Right lobe of liver (tissue), 6 donors: ENCODE results near the gene MYO3A. TPM values are rescaled to one million over a fixed set of nuclear protein-coding genes. Genes with fewer than 3 reads are reported as not detected.
A peak's percentile ranks its signal among the peaks of the same experiment; 100 is the strongest.

Source experiments
- ATAC-seq, 4 donors: fragments of 200-7000 bp; cut with Tn5 transposase; one replicate each; pipeline ENCODE4 v1.9.1; 2020; ENCODE audit warnings: mild to moderate bottlenecking in 4 of 4, moderate library complexity in 4 of 4
- DNase-seq, 3 donors: peaks; one replicate each; pipeline ENCODE4 v3.0.0-alpha.2; 2020
- H3K27ac ChIP-seq, 3 donors: fragments of 200-600 bp; one replicate each; pipeline ENCODE4 v1.8.0; 2022
- H3K27me3 ChIP-seq, 2 donors: fragments of 200-600 bp; one replicate each; pipeline ENCODE4 v1.8.0; 2022
- H3K36me3 ChIP-seq, 4 donors: fragments of 200-600 bp; sonication (generic) in 1 of 4; one replicate each; pipeline versions ENCODE4 v1.5.1 to v1.8.0; 2017 to 2022; ENCODE audit warnings: control low read depth in 1 of 4
- H3K4me1 ChIP-seq, 4 donors: fragments of 200-600 bp; sonication (generic) in 1 of 4; one replicate each; pipeline versions ENCODE4 v1.5.1 to v1.8.0; 2017 to 2022; ENCODE audit warnings: control low read depth in 1 of 4
- H3K4me3 ChIP-seq, 3 donors: fragments of 200-600 bp; one replicate each; pipeline ENCODE4 v1.8.0; 2022
- H3K9me3 ChIP-seq, 4 donors: fragments of 200-600 bp; sonication (generic) in 1 of 4; one replicate each; pipeline versions ENCODE4 v1.5.1 to v1.8.0; 2017 to 2022; ENCODE audit warnings: control low read depth in 1 of 4
- POLR2A ChIP-seq: fragments of 450-650 bp; IDR thresholded peaks from one replicate; pipeline ENCODE4 v1.6.1; 2017; ENCODE audit warnings: antibody characterized with exemption, mild to moderate bottlenecking
- WGBS: methylation state at CpG from one replicate; pipeline ENCODE4 v1.1.6; 2018; ENCODE audit warnings: low coverage, low lambda C conversion rate; ENCODE audit not compliant: insufficient coverage; ENCODE audit errors: missing lambda C conversion rate; 5-methylcytosine and 5-hydroxymethylcytosine counted together
- intact Hi-C, 2 donors: fragments of 100-400 bp; cut with DNase I; formaldehyde crosslinking; loops; one replicate each; pipeline versions ENCODE4 v1.11.2 to v1.14.1; 2022
- total RNA-seq, 6 experiments: library from RNA; depleted of rRNA in 2 of 6; stranded (reverse); fragments of >200 nt in 2 of 6; fragmentation: NEBNext Ultra II Directional in 3 of 6; extraction: Animal tissue kit (Norgen Biotek cat#: 25700) in 3 of 6; gene quantifications; one replicate each; pipeline versions ENCODE4 v1.1.0 to v1.2.4, GENCODE V29; 2016 to 2023
- TF ChIP-seq, protein P1 (sequence below), 4 donors: fragments of 200-600 bp in 3 of 4; fragments of 450-650 bp in 1 of 4; IDR thresholded peaks; one replicate each; pipeline versions ENCODE4 v1.5.1 to v1.8.0; 2016 to 2022; ENCODE audit warnings: antibody characterized with exemption in 4 of 4, mild to moderate bottlenecking in 2 of 4
- donor health status: DM: no; HTN: yes; CAD: no.
- donor health status: DM: no; HTN: no; CAD: no.
- donor health status: DM: no; HTN: no; CAD: no.
- donor health status: DM: no; HTN: yes; CAD: no.
- donor health status: DM: no; HTN: yes; CAD: no.

Gene MYO3A
- total RNA-seq, 6 experiments from 2014 or later = 0.04 to 0.12 (median 0.12) TPM; not detected in 3

DNA sequence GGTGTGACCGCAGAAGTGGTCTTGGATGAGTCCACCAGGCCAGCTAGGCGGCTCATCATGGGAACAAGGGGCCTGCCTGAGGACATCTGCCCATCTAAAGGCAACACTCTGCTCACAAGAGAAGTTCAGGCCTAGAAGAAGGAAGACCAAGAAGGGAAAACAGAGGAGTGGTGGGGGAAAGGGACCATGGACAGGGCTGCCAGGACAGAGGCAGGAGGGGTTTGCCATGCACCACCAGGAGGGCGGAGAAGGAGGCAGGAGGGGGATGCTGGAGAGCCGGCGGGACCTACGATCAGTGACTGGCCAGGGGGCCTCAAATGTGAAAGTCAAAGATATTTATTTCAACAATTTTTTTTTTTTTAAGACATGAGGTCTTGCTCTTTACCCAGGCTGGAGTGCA is 315.7 kb downstream of the MYO3A start:
- 88% methylated on average over 6 of the region's 6 CpGs for WGBS
- H3K4me1 ChIP-seq = no peaks in the 10 kb centered on the region

DNA sequence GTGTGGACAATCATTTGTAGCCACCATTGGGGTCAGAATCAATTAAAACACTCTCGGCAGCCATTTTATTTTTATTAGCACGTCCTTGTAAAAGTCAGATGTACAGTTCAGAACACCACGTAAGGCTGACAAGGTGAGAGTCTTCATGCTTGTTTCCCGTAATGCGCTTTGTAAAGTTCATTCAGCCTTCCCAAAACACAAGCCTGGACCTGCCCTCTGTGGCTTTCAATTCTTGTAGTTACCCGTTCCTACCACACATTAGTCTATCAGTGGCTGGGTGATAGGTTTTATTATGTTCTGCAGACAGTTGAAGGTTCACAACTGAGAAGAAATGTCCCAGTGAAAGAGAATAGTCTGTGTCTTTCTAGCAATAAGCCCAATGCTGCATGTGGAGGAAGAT is 317.9 kb downstream of the MYO3A start:
- Histone ChIP-seq H3K36me3 (no peaks in the 10 kb centered on the region), H3K4me3 (no peak overlapping the region), H3K27me3 (no peaks in the 10 kb centered on the region), H3K27ac (no peak overlapping the region), H3K4me1 (no peaks in the 10 kb centered on the region), H3K9me3 (no peaks in the 10 kb centered on the region)
- ATAC-seq = no peak
- DNase-seq = no peak
- TF ChIP-seq POLR2A = no peak
- TF ChIP-seq, protein P1, sequence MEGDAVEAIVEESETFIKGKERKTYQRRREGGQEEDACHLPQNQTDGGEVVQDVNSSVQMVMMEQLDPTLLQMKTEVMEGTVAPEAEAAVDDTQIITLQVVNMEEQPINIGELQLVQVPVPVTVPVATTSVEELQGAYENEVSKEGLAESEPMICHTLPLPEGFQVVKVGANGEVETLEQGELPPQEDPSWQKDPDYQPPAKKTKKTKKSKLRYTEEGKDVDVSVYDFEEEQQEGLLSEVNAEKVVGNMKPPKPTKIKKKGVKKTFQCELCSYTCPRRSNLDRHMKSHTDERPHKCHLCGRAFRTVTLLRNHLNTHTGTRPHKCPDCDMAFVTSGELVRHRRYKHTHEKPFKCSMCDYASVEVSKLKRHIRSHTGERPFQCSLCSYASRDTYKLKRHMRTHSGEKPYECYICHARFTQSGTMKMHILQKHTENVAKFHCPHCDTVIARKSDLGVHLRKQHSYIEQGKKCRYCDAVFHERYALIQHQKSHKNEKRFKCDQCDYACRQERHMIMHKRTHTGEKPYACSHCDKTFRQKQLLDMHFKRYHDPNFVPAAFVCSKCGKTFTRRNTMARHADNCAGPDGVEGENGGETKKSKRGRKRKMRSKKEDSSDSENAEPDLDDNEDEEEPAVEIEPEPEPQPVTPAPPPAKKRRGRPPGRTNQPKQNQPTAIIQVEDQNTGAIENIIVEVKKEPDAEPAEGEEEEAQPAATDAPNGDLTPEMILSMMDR (IDR thresholded peaks at IDR 0.05) = no peak
- intact Hi-C loops = no loop called here
- 54% methylated on average over 4 of the region's 6 CpGs for WGBS

More for the DNA sequence above, 315.7 kb downstream of the MYO3A start:
- H3K27me3 ChIP-seq = no peaks in the 10 kb centered on the region
- ATAC-seq (peak in 1 of 4 donors; percentile 20), DNase-seq (no peak)
- no peak overlapping the region for H3K27ac ChIP-seq
- H3K36me3 ChIP-seq = no peaks in the 10 kb centered on the region
- no peak overlapping the region for H3K4me3 ChIP-seq
- TF ChIP-seq, protein P1 (IDR thresholded peaks at IDR 0.05) = no peak
- TF ChIP-seq POLR2A = no peak
- H3K9me3 ChIP-seq = no peaks in the 10 kb centered on the region
- intact Hi-C loops = no loop called here

DNA sequence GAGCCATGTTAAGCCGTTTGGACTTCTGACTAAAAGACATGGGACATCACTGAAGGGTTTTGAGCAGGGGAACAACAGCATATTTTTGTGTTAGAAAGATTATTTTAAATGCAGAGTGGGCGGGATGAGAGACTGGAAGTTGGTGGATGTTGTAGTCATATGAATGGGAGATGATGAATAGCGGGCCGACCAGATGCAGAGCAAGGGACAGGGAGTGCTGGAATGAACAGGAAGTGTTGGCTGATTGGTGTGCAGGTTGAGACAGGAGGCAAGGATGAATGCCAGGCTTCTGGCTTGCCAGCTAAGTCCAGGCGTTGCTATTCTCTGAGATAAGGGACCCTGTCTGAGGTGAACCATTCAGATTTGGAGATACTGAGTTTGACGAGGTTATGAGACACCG is 320.6 kb downstream of the MYO3A start:
- intact Hi-C loops = no loop called here
- DNase-seq (no peak), ATAC-seq (no peak)
- Histone ChIP-seq H3K4me3 (no peak overlapping the region), H3K27me3 (no peaks in the 10 kb centered on the region), H3K4me1 (no peaks in the 10 kb centered on the region), H3K9me3 (no peaks in the 10 kb centered on the region), H3K27ac (no peak overlapping the region), H3K36me3 (no peaks in the 10 kb centered on the region)
- TF ChIP-seq POLR2A = no peak
- TF ChIP-seq, protein P1 (IDR thresholded peaks at IDR 0.05) = no peak
- WGBS = 75% methylated on average over 7 of the region's 7 CpGs

DNA sequence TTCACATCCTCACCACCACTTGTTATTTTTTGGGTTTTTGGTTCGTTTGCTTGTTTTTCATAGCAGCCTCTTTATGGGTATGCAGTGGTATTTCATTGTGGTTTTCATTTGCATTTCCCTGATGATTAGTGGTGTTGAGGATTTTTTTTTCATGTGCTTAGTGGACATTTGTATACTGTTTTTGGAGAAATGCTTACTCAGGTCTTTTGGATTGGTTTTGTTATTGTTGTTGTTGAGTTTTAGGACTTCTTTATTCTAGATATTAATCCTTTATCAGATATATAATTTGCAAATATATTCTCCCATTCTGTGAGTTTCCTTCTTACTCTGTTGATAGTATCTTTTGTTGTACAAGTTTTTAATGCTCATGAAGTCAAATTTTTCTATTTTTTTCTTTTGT is 325.3 kb downstream of the MYO3A start:
- Histone ChIP-seq H3K36me3 (no peaks in the 10 kb centered on the region), H3K27ac (no peak overlapping the region), H3K9me3 (no peaks in the 10 kb centered on the region), H3K4me1 (no peaks in the 10 kb centered on the region), H3K27me3 (no peaks in the 10 kb centered on the region), H3K4me3 (no peak overlapping the region)
- intact Hi-C loops = no loop called here
- ATAC-seq = no peak
- TF ChIP-seq, protein P1 (IDR thresholded peaks at IDR 0.05) = no peak
- no peak for TF ChIP-seq POLR2A
- 22% methylated on average over 1 of the region's 1 CpG for WGBS
- no peak for DNase-seq
